ENCODE results near the gene GJC2.

GRCh38 chr1:228152097-228152917 lies 2.6 kb downstream of the GJC2 start:
- TF ChIP-seq POLR2A (IDR thresholded peaks at IDR 0.05; ENCODE audit: low read depth, low read length) (no peak), MYC (IDR thresholded peaks at IDR 0.05; ENCODE audit: insufficient read depth, insufficient read length, insufficient replicate concordance, low read length, severe bottlenecking) (no peak), BRCA1 (IDR thresholded peaks at IDR 0.05; ENCODE audit: low read depth, low read length) (no peak)
